Natural killer cell (primary cell): ENCODE results near the gene MBP. TPM values are rescaled to one million over a fixed set of nuclear protein-coding genes. Genes with fewer than 3 reads are reported as not detected.

Experiments used
- ATAC-seq, 3 donors: fragments of 150-1000 bp in 2 of 3; fragments of 200-7000 bp in 1 of 3; cut with Tn5 transposase; 1 replicate in 1 of 3; 2 replicates in 2 of 3; pipeline ENCODE4 v1.10.0; 2021; ENCODE audit warnings: mild to moderate bottlenecking in 2 of 3, moderate library complexity in 2 of 3
- DNase-seq, 2 donors: peaks; one replicate each; pipeline versions ENCODE4 v3.0.0 to v3.0.0-alpha.2; 2013 to 2021; ENCODE audit warnings: mixed read lengths in 1 of 2
- H3K27ac ChIP-seq: one replicate; pipeline ENCODE4 v1.5.1; 2013; ENCODE audit warnings: mild to moderate bottlenecking, low read length
- H3K27me3 ChIP-seq: one replicate; pipeline ENCODE4 v1.6.1; 2013; ENCODE audit warnings: low read length; ENCODE audit not compliant: control insufficient read depth, insufficient read depth
- H3K36me3 ChIP-seq: one replicate; pipeline ENCODE4 v1.6.1; 2013; ENCODE audit warnings: low read length; ENCODE audit not compliant: control insufficient read depth, insufficient read depth
- H3K4me1 ChIP-seq: one replicate; pipeline ENCODE4 v1.6.1; 2013; ENCODE audit warnings: low read length; ENCODE audit not compliant: control insufficient read depth, insufficient read depth
- H3K4me3 ChIP-seq: one replicate; pipeline ENCODE4 v1.5.1; 2013; ENCODE audit warnings: low read length
- H3K9me3 ChIP-seq: one replicate; pipeline ENCODE4 v1.6.1; 2013; ENCODE audit warnings: low read length; ENCODE audit not compliant: control insufficient read depth, insufficient read depth
- H3K27ac Mint-ChIP-seq, 2 donors: one replicate each; pipeline ENCODE4 v1.8.0; 2022; ENCODE audit warnings: mild to moderate bottlenecking in 2 of 2, mixed read lengths in 2 of 2, moderate library complexity in 1 of 2
- H3K27me3 Mint-ChIP-seq, 2 donors: one replicate each; pipeline ENCODE4 v1.8.0; 2022; ENCODE audit warnings: low read depth in 2 of 2, mixed read lengths in 2 of 2
- H3K36me3 Mint-ChIP-seq: one replicate; pipeline ENCODE4 v1.8.0; 2022; ENCODE audit warnings: mixed read lengths
- H3K4me1 Mint-ChIP-seq, 2 donors: one replicate each; pipeline ENCODE4 v1.8.0; 2022; ENCODE audit warnings: mixed read lengths in 2 of 2
- H3K4me3 Mint-ChIP-seq: one replicate; pipeline ENCODE4 v1.8.0; 2022; ENCODE audit warnings: mild to moderate bottlenecking, moderate library complexity, mixed read lengths
- H3K9me3 Mint-ChIP-seq, 2 donors: one replicate each; pipeline ENCODE4 v1.8.0; 2022; ENCODE audit warnings: mixed read lengths in 2 of 2
- CTCF ChIP-seq: fragments of 200-600 bp; IDR thresholded peaks from one replicate; pipeline ENCODE4 v1.8.0; 2022; ENCODE audit warnings: antibody characterized with exemption
- WGBS: methylation state at CpG from one replicate; pipeline ENCODE4 v1.1.7; 2013; ENCODE audit warnings: missing lambda C conversion rate; ENCODE audit not compliant: insufficient coverage; 5-methylcytosine and 5-hydroxymethylcytosine counted together
- intact Hi-C: fragments of 100-400 bp; cut with micrococcal nuclease; formaldehyde crosslinking; loops from one replicate; pipeline ENCODE4 v1.14.2; 2022
- total RNA-seq, 4 donors: library from RNA; stranded (reverse); fragments of 120-200 nt in 1 of 4; gene quantifications; one replicate each; pipeline versions ENCODE4 v1.2.3 to v1.2.4, GENCODE V29; 2013 to 2022

The MBP gene
- total RNA-seq, 3 donors from 2014 or later (not counting 1 experiment from before 2014, with no cell fraction given) = 183 to 344 (median 325) TPM

- no peaks in the 10 kb centered on the region for H3K36me3 Mint-ChIP-seq
- TF ChIP-seq CTCF = no peak
- H3K27me3 ChIP-seq = no peaks in the 10 kb centered on the region
- peak overlapping the region; percentile 87 to 94 for H3K27ac Mint-ChIP-seq
- no peak overlapping the region for H3K4me3 ChIP-seq
- H3K27me3 Mint-ChIP-seq = no peaks in the 10 kb centered on the region
- no peaks in the 10 kb centered on the region for H3K9me3 ChIP-seq
- peaks cover 92 to 97% of the 10 kb centered on the region in 2 donors for H3K4me1 Mint-ChIP-seq
- intact Hi-C loops = loop anchor here (2.0 to 10.0 kb wide), 2 partner anchors 25 to 541 kb away; no protein-coding TSS in a partner anchor
- no peak for DNase-seq
- peaks cover 91% of the 10 kb centered on the region for H3K4me1 ChIP-seq
- WGBS = 98% methylated on average over 11 of the region's 11 CpGs
- H3K36me3 ChIP-seq = peaks cover 44% of the 10 kb centered on the region
- H3K9me3 Mint-ChIP-seq = no peaks in the 10 kb centered on the region
- H3K4me3 Mint-ChIP-seq = peak overlapping the region; percentile 71
- ATAC-seq = no peak
- peak overlapping the region; percentile 86 for H3K27ac ChIP-seq
Observed at GRCh38 chr18:77103991-77104531, 28.5 kb downstream of the MBP start.

GRCh38 chr18:77103187-77103850 lies 29.3 kb downstream of the MBP start:
- Mint-ChIP-seq H3K27ac (peak overlapping the region; percentile 87 to 94), H3K36me3 (no peaks in the 10 kb centered on the region), H3K9me3 (no peaks in the 10 kb centered on the region), H3K4me3 (peak overlapping the region; percentile 71), H3K27me3 (no peaks in the 10 kb centered on the region), H3K4me1 (peaks cover 92 to 99% of the 10 kb centered on the region in 2 donors)
- Histone ChIP-seq H3K9me3 (no peaks in the 10 kb centered on the region), H3K36me3 (peaks cover 48% of the 10 kb centered on the region), H3K4me3 (no peak overlapping the region), H3K27me3 (no peaks in the 10 kb centered on the region), H3K4me1 (peaks cover 91% of the 10 kb centered on the region), H3K27ac (peak overlapping the region; percentile 92)
- intact Hi-C loops = loop anchor here (2.0 to 10.0 kb wide), 2 partner anchors 25 to 541 kb away; no protein-coding TSS in a partner anchor
- no peak for TF ChIP-seq CTCF
- DNase-seq (no peak), ATAC-seq (no peak)
- WGBS = 91% methylated on average over 14 of the region's 14 CpGs

GRCh38 chr18:77102259-77103040 lies 30.1 kb downstream of the MBP start:
- Histone ChIP-seq H3K9me3 (no peaks in the 10 kb centered on the region), H3K27me3 (no peaks in the 10 kb centered on the region), H3K36me3 (peaks cover 53% of the 10 kb centered on the region), H3K4me3 (peak overlapping the region; percentile 1), H3K4me1 (peaks cover 91% of the 10 kb centered on the region), H3K27ac (peak overlapping the region; percentile 92)
- H3K9me3 Mint-ChIP-seq = no peaks in the 10 kb centered on the region
- peaks cover 92 to 99% of the 10 kb centered on the region in 2 donors for H3K4me1 Mint-ChIP-seq
- peak overlapping the region; percentile 79 for H3K4me3 Mint-ChIP-seq
- peak; percentile 29 to 71 (median 64) for ATAC-seq
- H3K27me3 Mint-ChIP-seq = no peaks in the 10 kb centered on the region
- peak in 1 of 2 donors; percentile 77 for DNase-seq
- peak overlapping the region; percentile 87 to 94 for H3K27ac Mint-ChIP-seq
- TF ChIP-seq CTCF = no peak
- WGBS = 10% methylated on average over 3 of the region's 3 CpGs
- no peaks in the 10 kb centered on the region for H3K36me3 Mint-ChIP-seq
- intact Hi-C loops = loop anchor here (1.0 to 10.0 kb wide), 4 partner anchors 10 to 542 kb away; no protein-coding TSS in a partner anchor
